Retinal pigment epithelial cell (primary cell): ENCODE measurements around the gene HSDL2.

Experiments
- DNase-seq: peaks from one replicate; pipeline ENCODE4 v3.0.0-alpha.2; 2010; ENCODE audit warnings: low read depth
- H3K4me3 ChIP-seq: 2 replicates; pipeline ENCODE4 v1.5.1; 2011; ENCODE audit warnings: mild to moderate bottlenecking, low read length, control low read depth, moderate library complexity
- TF ChIP-seq, protein P1 (sequence below): conservative IDR thresholded peaks from 2 replicates; pipeline ENCODE4 v1.5.1; 2011; ENCODE audit warnings: low read depth, low read length, control low read depth, inconsistent platforms

The HSDL2 gene

DNA sequence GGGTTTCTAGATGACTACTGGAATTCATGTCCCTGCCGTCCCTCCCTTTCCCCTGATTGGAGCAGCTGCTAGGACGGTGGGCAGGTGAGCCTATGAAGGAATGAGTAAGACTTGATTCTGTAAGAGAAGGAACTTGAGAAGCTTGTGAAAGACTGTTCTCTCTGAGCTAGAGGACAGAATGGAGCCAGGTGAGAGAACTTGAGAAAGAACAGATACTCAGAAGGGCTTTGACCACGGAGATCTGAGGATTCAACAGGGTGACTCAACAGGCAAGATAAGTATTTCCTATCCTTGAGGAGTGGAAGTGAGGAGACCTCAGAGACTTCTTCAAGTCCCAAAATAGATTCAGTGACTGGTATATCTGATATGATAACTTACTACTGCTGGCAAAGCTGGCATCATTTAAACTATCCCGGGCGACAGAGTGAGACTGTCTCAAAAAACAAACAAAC lies 41.9 kb downstream of the HSDL2 start:
- DNase-seq: no peak
- no peak overlapping the region for H3K4me3 ChIP-seq
- TF ChIP-seq, protein P1, sequence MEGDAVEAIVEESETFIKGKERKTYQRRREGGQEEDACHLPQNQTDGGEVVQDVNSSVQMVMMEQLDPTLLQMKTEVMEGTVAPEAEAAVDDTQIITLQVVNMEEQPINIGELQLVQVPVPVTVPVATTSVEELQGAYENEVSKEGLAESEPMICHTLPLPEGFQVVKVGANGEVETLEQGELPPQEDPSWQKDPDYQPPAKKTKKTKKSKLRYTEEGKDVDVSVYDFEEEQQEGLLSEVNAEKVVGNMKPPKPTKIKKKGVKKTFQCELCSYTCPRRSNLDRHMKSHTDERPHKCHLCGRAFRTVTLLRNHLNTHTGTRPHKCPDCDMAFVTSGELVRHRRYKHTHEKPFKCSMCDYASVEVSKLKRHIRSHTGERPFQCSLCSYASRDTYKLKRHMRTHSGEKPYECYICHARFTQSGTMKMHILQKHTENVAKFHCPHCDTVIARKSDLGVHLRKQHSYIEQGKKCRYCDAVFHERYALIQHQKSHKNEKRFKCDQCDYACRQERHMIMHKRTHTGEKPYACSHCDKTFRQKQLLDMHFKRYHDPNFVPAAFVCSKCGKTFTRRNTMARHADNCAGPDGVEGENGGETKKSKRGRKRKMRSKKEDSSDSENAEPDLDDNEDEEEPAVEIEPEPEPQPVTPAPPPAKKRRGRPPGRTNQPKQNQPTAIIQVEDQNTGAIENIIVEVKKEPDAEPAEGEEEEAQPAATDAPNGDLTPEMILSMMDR: no peak

DNA sequence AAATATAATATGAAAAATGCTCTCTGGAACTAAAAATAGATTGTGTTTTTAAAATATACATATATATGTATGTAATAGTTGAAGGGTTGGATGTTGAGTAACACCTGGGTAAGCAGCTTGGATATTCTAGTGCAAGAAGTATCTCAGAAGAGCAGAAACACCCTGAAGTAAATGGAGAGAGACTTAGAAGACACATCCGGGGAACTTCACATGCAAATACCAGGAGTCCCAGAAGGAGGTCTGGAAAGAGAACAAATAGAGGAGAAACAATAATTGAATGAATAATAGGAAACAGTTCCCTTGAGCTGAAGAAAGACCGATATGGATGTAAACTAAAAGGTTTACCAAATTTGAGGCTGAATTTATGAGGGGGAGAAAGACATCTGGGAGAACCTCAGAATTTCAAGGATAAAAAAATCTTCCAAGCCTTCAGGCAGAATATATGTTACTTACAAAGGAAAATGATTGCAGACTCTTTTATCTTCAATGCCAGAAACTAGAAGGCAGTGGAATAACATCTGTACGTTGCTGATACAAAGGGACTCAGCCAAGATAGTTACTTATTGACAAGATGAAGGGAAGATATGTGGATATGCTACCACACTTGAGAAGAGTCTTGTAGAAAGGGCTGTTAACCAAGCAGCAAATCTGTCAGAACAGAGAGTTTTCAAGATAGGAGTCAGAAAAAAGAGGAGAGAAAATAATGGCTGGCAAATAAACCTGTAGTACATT lies 42.7 kb downstream of the HSDL2 start:
- no peak overlapping the region for H3K4me3 ChIP-seq
- no peak for DNase-seq
- TF ChIP-seq, protein P1: no peak

DNA sequence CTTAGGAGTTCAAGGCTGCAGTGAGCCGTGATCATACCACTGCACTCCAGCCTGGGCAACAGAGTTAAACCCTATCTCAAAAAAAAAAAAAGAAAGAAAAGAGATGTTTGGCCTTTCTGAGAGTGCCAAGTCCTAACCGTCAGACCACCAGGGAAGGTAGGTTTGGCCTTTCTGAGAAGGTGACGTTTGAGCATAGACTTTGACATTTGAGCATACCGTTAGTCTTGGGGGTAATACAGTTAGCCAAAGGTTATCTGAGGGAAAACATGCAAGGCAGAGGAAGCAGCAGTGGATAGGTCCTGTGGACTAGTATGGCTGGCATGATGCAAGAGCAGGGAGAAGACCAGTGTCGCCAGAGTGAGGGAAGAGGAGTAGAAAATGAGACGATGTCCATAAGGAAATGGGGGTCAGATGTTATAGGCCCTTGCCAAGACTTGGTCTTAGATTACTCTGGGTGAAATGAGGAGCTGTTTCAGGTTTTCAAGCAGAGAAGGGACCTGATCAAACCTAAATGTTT lies 50.2 kb downstream of the HSDL2 start:
- no peak overlapping the region for H3K4me3 ChIP-seq
- TF ChIP-seq, protein P1: no peak
- DNase-seq: no peak

DNA sequence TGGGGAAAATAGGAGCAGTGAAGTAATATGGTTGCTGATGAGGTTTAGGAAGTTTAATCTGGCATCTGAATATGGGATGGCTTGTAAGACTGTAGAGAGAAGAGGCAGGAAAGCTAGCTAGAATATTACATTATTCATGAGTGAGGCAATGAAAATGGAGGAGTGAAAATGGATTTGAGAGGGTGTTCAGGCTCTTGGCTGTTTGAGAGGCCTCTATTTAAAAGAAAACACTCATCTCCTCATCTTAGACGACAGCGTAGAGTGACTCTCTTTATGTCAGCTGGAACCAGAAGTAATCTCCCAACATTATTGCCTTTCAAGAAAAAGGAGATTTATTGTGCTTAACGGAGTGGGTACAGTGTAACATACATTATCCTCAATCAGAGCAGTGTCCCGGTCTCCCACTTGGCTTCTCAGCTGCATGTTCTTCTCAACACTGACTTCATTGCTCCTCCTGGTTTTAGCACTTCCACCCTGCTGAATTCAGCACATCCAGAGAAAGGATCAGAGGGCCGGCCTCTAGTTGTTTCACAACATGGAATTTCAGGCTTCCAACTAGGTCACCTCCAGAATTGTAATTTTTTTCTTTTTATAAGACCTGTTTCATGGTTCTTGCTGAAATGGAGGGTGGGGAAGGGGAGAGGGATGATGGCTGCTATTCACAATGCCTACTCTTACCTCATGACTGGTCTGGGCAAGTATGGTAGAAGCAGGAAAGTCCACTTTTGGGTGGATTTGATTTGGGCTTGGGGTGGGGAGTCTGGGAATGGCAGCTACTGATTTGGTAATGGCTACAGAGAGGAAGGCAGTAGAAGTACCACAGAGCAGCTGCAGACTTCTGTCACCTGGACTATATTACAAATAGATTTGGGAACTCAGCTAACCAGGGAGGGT lies 53.8 kb downstream of the HSDL2 start:
- TF ChIP-seq, protein P1: no peak
- H3K4me3 ChIP-seq: no peak overlapping the region
- no peak for DNase-seq

DNA sequence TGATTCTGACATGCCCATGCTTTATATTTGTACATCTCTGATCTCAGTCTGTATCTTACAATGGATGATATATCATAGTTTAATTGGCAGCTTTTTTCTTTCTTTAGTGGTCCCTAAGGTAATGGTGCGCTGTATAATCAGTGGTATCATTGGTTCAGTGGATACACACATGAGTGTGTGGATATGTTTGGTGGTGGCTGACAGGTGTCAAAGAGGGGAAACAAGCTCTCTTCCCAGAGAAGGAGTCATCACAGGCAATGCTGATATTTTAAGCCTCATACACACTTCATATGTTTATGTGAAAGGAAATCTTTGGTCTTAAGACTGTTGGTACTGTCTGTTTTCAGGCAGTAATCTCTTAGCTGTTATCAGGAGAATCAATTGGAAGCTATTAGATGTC lies 54.6 kb downstream of the HSDL2 start:
- H3K4me3 ChIP-seq: no peak overlapping the region
- TF ChIP-seq, protein P1: no peak
- DNase-seq: no peak

DNA sequence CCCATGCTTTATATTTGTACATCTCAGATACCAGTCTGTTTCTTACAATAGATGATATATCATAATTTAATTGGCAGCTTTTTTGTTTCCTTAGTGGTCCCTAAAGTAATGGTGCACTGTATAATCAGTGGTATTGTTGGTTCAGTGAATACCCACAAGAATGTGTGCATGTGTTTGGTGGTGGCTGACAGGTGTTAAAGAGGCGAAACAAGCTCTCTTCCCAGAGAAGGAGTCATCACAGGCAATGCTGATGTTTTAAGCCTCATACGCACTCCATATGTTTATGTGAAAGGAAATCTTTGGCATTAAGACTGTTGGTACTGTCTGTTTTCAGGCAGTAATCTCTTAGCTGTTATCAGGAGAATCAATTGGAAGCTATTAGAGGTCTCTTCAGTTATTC lies 57.5 kb downstream of the HSDL2 start:
- TF ChIP-seq, protein P1: no peak

DNA sequence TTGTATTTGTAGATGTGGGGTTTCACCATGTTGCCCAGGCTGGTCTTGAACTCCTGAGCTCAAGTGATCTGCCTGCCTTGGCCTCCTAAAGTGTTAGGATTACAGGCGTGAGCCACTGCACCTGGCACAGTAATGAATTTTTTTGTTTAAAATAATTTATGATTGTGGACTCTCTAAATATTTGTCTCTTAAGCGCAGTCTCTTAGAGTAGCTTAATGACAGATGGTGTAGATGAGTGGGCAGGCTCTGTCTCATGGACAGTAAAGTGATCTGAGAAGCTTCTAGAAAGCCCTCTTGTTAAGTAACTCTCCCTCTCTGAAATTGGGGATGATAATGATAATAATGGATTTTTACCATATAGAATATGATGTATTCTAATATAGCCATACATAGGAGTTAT lies 59.3 kb downstream of the HSDL2 start:
- no peak overlapping the region for H3K4me3 ChIP-seq
- no peak for DNase-seq
- TF ChIP-seq, protein P1: no peak

More for the DNA sequence above, 57.5 kb downstream of the HSDL2 start:
- H3K4me3 ChIP-seq: no peak overlapping the region
- DNase-seq: no peak
